Body of pancreas (tissue), 4 donors: Measurements from ENCODE around the gene PBRM1.

Source experiments
- POLR2A ChIP-seq, 3 donors: fragments of 450-650 bp; IDR thresholded peaks; one replicate each; pipeline ENCODE4 v1.6.1; 2016; ENCODE audit warnings: antibody characterized with exemption in 3 of 3, mild to moderate bottlenecking in 2 of 3
- TF ChIP-seq, protein P1 (sequence below), 7 experiments: fragments of 450-650 bp in 4 of 7; fragments of 200-600 bp in 3 of 7; sonication (generic) in 3 of 7; IDR thresholded peaks; one replicate each; pipeline ENCODE4 v1.5.1; 2016 to 2019; ENCODE audit warnings: antibody characterized with exemption in 7 of 7

DNA sequence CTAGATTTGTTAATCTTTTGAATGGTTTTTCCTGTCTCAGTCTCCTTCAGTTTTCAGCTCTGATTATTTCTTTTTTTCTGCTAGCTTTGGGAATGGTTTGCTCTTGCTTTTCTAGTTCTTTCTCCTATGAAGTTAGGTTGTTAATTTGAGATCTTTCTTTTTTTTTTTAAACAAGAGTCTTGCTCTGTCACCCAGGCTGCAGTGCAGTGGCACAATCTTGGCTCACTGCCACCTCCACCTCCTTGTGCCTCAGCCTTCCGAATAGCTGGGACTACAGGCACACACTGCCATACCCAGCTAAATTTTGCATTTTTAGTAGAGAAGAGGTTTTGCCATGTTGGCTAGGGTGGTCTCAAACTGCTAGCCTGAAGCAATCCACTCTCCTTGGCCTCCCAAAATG, 92.6 kb downstream of the PBRM1 start:
- TF ChIP-seq, protein P1, sequence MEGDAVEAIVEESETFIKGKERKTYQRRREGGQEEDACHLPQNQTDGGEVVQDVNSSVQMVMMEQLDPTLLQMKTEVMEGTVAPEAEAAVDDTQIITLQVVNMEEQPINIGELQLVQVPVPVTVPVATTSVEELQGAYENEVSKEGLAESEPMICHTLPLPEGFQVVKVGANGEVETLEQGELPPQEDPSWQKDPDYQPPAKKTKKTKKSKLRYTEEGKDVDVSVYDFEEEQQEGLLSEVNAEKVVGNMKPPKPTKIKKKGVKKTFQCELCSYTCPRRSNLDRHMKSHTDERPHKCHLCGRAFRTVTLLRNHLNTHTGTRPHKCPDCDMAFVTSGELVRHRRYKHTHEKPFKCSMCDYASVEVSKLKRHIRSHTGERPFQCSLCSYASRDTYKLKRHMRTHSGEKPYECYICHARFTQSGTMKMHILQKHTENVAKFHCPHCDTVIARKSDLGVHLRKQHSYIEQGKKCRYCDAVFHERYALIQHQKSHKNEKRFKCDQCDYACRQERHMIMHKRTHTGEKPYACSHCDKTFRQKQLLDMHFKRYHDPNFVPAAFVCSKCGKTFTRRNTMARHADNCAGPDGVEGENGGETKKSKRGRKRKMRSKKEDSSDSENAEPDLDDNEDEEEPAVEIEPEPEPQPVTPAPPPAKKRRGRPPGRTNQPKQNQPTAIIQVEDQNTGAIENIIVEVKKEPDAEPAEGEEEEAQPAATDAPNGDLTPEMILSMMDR (IDR thresholded peaks at IDR 0.05), result no peak
- TF ChIP-seq POLR2A (IDR thresholded peaks at IDR 0.05), result no peak
